NCI-H128 (cell line): ENCODE data around the gene STRAP.
"Not testable (repeated sequence)": the region's sequence is repeated elsewhere in the genome, so short reads cannot be mapped to it uniquely, and the experiment has no call there.

Experiments
- DNase-seq: peaks from one replicate; lab custom pipeline; 2025; ENCODE audit not compliant: unreplicated experiment; lab: John Stamatoyannopoulos, UW

STRAP gene

DNA sequence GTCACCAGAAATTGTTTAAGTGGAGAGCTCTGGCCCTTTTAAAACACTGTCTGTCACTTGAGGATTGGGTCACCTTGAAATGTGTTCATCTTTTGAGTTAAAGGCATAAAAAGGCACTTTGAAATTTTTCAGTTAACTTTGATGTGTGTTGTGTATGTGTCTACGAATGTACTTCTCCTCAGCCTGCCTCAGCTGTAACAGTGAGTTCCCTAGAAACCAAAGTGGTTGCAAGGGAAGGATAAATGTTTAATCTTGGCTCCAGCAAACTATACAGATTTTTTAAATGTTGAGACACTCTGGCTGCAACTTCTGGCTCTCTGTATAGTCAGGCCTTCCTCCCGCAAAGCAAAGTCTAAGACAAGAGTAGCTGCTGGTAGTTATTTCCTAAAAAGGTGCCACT is 37.2 kb downstream of the STRAP start:
- no peak for DNase-seq

DNA sequence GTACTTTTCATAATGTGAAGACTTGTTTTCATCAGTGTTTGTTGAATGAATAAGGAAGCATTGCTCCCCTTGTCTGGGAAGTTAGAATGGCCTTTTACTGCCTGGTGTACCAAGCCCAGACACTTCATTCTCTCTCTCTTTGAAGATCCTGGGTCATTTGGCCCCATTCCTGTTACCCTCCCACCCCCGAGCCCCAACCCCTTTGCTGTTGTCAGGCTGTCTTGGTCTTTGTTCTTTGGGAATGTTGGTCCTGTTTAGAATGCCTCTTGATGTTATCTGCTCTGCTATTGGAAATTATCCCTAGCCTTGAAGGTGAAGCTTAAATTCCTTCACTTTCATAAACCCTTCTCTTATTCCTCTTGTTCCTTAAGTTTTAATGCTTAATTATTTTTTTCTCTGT is 42.8 kb downstream of the STRAP start:
- no peak for DNase-seq

DNA sequence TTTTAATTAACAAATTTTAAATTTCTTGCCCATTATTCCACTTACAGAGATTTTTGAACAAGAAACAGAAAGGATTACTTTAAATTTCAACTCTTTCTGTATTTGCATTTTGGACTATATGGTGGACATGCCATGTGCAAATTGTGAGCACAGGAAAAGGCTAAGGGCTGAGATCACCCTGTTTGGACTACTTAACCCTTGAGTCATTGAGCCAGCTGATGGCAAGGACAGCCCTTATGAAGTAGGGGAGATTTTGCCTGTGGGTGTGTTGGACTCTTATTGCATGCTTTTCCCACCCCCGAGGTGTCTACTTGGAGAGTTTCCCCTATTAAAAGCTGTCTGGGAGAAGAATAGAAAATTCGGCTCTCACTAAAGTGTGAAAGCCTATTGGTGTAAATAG is 46.2 kb downstream of the STRAP start:
- DNase-seq, result no peak

DNA sequence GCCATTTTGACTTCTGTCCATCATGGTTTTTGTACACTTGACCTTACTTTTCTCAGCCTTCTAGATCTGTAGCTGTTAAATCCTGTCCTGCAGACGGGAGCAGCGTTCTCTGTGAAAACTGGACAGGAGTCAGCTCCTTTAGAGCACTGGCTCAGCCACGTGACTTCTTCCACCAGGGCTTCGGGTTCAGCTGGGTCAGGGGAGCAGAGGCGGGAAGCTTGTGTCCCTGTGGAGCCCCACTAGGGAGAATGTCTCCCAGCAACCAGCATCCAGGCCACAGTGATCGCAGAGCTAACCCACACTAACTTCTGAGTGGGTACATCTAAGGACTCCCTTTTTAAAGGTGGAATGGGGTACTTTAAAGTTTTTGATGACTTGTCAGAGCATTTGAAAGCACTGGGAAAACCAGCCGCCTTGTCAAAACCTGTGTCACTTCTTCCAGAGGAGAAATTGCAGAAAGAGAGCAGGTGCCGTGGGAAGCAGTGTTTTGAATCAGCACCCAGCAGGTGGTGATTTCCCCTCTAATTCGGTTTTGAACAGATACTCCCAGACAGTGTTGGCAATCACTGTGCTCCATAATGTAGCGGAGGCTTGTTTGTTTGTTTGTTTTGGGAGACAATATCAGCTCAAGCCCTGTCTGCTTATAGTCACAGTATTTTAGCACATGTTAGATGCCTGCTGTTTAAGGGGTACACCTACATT is 46.8 kb downstream of the STRAP start:
- DNase-seq, result no peak

DNA sequence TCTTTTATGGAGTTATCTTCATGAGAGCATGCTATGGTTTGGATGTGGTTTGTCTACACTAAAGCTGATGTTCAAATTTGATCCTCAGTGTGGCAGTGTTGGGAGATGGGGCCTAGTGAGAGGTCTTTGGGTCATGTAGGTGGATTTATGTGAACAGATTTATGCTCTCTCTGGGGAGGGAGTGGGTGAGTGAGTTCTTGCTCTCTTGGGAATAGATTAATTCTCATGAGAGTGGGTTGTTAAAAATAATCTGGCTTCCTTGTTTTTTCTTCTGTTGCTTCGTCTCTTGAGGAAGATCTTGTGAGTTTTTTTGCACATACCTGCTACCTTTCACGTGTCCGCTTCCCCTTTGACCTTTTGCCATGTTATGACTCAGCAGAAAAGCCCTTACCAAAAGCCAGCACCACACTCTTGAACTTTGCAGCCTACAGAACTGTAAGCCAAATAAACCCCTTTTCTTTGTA is 49.4 kb downstream of the STRAP start:
- DNase-seq, result no peak

DNA sequence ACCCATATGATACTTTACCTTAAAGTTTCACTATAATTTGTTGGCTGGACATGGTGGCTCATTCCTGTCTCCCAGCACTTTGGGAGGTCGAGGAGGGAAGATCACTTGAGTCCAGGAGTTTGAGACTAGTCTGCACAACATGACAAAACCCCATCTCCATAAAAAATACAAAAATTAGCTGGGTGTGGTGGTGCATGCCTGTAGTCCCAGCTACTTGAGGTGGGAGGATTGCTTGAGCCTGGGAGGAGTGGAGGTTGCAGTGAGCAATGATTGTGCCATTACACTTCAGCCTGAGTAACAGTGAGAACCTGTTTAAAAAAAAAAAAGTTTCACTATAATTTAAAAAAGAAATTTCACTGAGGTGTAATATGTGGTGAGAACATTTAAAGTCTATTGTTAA is 50.1 kb downstream of the STRAP start:
- no peak for DNase-seq

DNA sequence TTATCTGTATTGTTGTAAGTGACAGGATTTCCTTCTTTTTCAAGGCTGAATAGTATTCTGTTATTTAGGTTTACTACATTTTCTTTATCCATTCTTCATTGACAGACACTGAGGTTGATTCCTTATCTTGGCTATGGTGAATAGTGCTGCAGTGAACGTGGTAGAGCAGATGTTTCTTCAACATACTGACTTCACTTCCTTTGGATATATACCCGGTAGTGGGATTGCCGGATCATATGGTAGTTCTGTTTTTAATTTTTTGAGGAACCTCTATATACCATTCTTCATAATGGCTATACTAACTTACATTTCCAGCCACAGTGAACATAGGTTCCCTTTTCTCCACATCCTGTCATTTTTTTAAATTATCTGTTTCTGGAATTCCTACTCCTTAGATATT is 50.8 kb downstream of the STRAP start:
- no peak for DNase-seq

DNA sequence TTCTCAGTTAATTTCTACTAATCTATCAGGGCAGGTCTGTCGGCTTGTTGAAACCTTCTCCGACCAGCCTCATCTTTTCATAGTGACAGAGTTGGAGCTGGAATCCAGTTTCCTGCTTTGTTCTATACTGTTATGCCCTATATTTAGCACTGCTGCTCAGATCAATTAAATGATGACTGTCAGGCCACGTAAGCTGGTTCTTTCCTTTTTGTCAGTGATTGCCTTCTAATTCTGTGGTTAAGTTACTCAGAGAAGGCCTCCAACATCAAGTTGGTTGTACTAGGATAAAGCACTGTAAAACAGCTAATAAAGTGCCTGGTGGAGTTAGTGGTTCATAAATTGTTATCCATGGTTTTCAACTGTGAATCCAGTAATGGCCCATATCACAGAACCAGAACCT is 51.6 kb downstream of the STRAP start:
- no peak for DNase-seq

DNA sequence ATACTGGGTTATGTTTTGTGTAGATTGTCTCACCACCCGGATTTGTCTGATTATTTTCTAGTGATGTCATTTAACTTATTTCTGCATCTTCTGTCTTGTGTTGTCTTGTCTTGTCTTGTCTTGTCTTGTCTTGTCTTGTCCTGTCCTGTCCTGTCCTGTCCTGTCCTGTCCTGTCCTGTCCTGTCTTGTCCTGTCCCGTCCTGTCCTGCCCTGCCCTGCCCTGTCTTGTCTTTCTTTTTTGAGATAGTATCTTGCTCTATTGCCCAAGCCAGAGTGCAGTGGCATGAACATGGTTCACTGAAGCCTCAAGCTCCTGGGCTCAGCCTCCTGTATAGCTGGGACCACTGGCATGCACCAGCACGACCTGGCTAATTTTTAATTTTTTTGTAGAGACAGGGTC is 54.6 kb downstream of the STRAP start:
- no peak for DNase-seq

DNA sequence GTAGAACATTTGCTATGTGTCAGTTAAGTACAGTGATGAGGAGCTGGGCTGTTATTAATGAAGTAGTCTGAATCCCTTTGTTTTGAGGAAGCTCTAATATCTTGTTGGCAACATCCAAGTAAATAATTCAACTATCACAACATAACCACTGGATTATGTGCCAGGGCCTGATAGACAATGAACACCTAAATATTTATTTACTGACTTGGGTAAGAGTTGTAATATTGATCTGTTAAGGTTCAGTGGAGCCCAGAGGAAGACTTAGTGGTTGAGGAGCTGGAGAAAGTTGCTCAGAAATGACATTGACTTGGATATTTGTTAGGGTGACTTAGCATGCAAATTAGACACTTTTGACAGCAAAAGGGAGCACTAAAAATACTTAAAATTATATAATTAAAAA is 55.7 kb downstream of the STRAP start:
- DNase-seq, result no peak

DNA sequence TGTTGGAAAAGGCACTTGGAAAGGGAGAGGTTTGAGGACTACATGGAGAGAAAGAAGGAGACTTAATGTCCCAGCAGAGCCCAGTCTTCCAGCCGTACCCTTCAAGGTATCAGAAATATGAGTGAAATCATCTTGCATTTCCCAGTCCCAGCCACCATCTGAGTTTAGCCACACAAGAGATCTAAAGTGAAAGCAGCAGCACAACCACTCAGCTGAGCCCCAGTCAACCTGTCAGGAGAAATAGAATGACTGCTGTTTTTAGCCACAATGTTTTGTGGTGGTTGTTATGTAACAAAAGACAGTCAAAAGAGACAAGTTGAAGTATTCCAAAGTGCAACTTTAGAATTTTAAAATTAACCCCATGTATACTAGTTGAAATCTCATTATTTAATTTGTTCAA is 56.9 kb downstream of the STRAP start:
- no peak for DNase-seq

DNA sequence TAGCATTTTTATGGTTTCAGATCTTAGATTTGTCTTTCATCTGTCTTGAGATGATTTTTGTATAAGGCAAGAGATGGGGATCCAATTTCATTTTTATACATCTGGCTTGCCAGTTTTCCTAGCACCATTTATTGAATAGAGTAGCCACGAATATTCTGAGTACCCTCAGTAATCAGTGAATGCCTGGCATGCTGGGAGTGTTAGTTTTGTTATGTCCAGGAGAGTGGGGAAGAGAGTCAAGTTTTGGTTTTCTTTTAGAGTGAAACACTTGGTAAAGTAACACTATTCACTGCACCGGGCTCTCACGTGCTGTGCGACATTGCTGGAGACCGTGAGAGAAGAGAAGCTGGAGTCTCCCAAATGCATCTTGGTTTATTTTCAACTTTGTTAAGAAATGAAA is 60.3 kb downstream of the STRAP start:
- no peak for DNase-seq

DNA sequence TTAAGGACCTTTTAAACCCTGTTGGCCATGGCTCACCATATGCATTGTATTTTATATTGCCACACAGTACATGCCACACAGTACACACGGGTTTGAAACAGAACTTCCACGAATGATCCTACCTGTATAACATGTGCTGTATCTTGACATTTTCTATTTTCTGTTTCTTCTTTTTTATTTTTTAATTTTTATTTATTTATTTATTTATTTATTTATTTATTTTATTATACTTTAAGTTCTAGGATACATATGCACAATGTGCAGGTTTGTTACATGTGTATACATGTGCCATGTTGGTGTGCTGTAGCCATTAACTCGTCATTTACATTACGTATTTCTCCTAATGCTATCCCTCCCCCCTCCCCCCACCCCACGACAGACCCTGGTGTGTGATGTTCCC is 61.3 kb downstream of the STRAP start:
- DNase-seq, result not testable (repeated sequence)

DNA sequence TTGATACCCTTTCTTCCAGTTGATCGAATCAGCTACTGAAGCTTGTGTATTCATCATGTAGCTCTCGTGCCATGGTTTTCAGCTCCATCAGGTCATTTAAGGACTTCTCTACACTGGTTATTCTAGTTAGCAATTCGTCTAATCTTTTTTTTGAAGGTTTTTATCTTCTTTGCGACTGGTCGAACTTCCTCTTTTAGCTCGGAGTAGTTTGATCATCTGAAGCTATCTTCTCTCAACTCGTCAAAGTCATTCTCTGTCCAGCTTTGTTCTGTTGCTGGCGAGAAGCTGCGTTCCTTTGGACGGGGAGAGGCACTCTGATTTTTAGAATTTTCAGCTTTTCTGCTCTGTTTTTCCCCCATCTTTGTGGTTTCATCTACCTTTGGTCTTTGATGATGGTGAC is 66.3 kb downstream of the STRAP start:
- not testable (repeated sequence) for DNase-seq
